Fibroblast of lung (primary cell): Measurements from ENCODE around the gene HMOX1.

ENCODE experiments used
- CTCF ChIP-seq, 2 donors: IDR thresholded peaks in 1 of 2; conservative IDR thresholded peaks in 1 of 2; 1 replicate in 1 of 2; 2 replicates in 1 of 2; pipeline ENCODE4 v1.5.1; 2011 to 2012; ENCODE audit warnings: low read length in 2 of 2, control low read depth in 1 of 2, inconsistent platforms in 1 of 2, low read depth in 1 of 2, mild to moderate bottlenecking in 1 of 2
- EZH2 ChIP-seq: IDR thresholded peaks from 2 replicates; pipeline ENCODE4 v1.5.1; 2012; ENCODE audit warnings: low read length, control low read depth, mild to moderate bottlenecking; ENCODE audit errors: missing control alignments

GRCh38 chr22:35335468-35335867, 45.4 kb upstream of the HMOX1 start:
- no peak for TF ChIP-seq CTCF (conservative IDR thresholded peaks at IDR 0.05 in 1 of 2, IDR thresholded peaks at IDR 0.05 in 1 of 2; ENCODE audit: low read depth in 1 of 2, low read length in 2 of 2)
- TF ChIP-seq EZH2 = no peak
